Right lobe of liver (tissue), 4 donors: Measurements from ENCODE around the gene FSD2.

Source experiments
- CTCF ChIP-seq, 4 donors: fragments of 200-600 bp in 3 of 4; fragments of 450-650 bp in 1 of 4; IDR thresholded peaks; one replicate each; pipeline versions ENCODE4 v1.5.1 to v1.8.0; 2016 to 2022; ENCODE audit warnings: antibody characterized with exemption in 4 of 4, mild to moderate bottlenecking in 2 of 4
- POLR2A ChIP-seq: fragments of 450-650 bp; IDR thresholded peaks from one replicate; pipeline ENCODE4 v1.6.1; 2017; ENCODE audit warnings: antibody characterized with exemption, mild to moderate bottlenecking
- donor health status: DM: no; HTN: no; CAD: no.
- donor health status: DM: no; HTN: no; CAD: no.
- donor health status: DM: no; HTN: yes; CAD: no.

GRCh38 chr15:82805994-82806406 is at the start of gene FSD2:
- TF ChIP-seq CTCF (IDR thresholded peaks at IDR 0.05) (no peak), POLR2A (no peak)
